ENCODE measurements around the gene PAQR5. TPM values are rescaled to one million over a fixed set of nuclear protein-coding genes. Genes with fewer than 3 reads are reported as not detected.
"Not testable (repeated sequence)": the region's sequence is repeated elsewhere in the genome, so short reads cannot be mapped to it uniquely, and the experiment has no call there.

The PAQR5 gene
- total RNA-seq, 1 donor from 2014 or later, result not detected

- not testable (repeated sequence) for H3K9me3 Mint-ChIP-seq; H3K27ac Mint-ChIP-seq; H3K36me3 Mint-ChIP-seq (ENCODE audit: low read depth); H3K4me3 Mint-ChIP-seq; H3K4me1 Mint-ChIP-seq (ENCODE audit: low read depth); H3K27me3 Mint-ChIP-seq (ENCODE audit: insufficient read depth); DNase-seq (ENCODE audit: low spot score)
- intact Hi-C loops (cut with micrococcal nuclease), result loop anchor here (5.0 kb wide), 1 partner anchor 262 kb away; no protein-coding TSS in a partner anchor
Measured at GRCh38 chr15:69384066-69384465, 85.4 kb downstream of the PAQR5 start.

- Mint-ChIP-seq H3K9me3 (no peaks in the 10 kb centered on the region), H3K27ac (no peak overlapping the region), H3K36me3 (ENCODE audit: low read depth) (no peaks in the 10 kb centered on the region), H3K4me3 (no peak overlapping the region), H3K4me1 (ENCODE audit: low read depth) (no peaks in the 10 kb centered on the region), H3K27me3 (ENCODE audit: insufficient read depth) (no peaks in the 10 kb centered on the region)
- no peak for DNase-seq (ENCODE audit: low spot score)
- intact Hi-C loops (cut with micrococcal nuclease), result loop anchor here (5.0 kb wide), 1 partner anchor 263 kb away; no protein-coding TSS in a partner anchor
Measured at GRCh38 chr15:69384626-69385598, 86.2 kb downstream of the PAQR5 start.

- no peaks in the 10 kb centered on the region for H3K4me1 Mint-ChIP-seq (ENCODE audit: low read depth)
- no peaks in the 10 kb centered on the region for H3K9me3 Mint-ChIP-seq
- H3K27ac Mint-ChIP-seq, result no peak overlapping the region
- H3K36me3 Mint-ChIP-seq (ENCODE audit: low read depth), result no peaks in the 10 kb centered on the region
- no peak overlapping the region for H3K4me3 Mint-ChIP-seq
- intact Hi-C loops (cut with micrococcal nuclease), result no loop called here
- DNase-seq (ENCODE audit: low spot score), result no peak
- no peaks in the 10 kb centered on the region for H3K27me3 Mint-ChIP-seq (ENCODE audit: insufficient read depth)
Measured at GRCh38 chr15:69385831-69386230, 87.1 kb downstream of the PAQR5 start.

- H3K27me3 Mint-ChIP-seq (ENCODE audit: insufficient read depth), result no peaks in the 10 kb centered on the region
Measured at GRCh38 chr15:69386284-69386683, 87.6 kb downstream of the PAQR5 start.

GRCh38 chr15:69388260-69388705 lies 89.6 kb downstream of the PAQR5 start:
- Mint-ChIP-seq H3K27me3 (ENCODE audit: insufficient read depth) (no peaks in the 10 kb centered on the region), H3K27ac (no peak overlapping the region), H3K9me3 (no peaks in the 10 kb centered on the region), H3K36me3 (ENCODE audit: low read depth) (no peaks in the 10 kb centered on the region), H3K4me3 (no peak overlapping the region), H3K4me1 (ENCODE audit: low read depth) (no peaks in the 10 kb centered on the region)
- intact Hi-C loops (cut with micrococcal nuclease), result no loop called here
- no peak for DNase-seq (ENCODE audit: low spot score)

More at GRCh38 chr15:69386284-69386683, 87.6 kb downstream of the PAQR5 start:
- intact Hi-C loops (cut with micrococcal nuclease), result no loop called here
- H3K36me3 Mint-ChIP-seq (ENCODE audit: low read depth), result no peaks in the 10 kb centered on the region
- no peak overlapping the region for H3K27ac Mint-ChIP-seq
- H3K9me3 Mint-ChIP-seq, result no peaks in the 10 kb centered on the region
- no peaks in the 10 kb centered on the region for H3K4me1 Mint-ChIP-seq (ENCODE audit: low read depth)
- no peak for DNase-seq (ENCODE audit: low spot score)
- H3K4me3 Mint-ChIP-seq, result no peak overlapping the region

- Mint-ChIP-seq H3K4me3 (no peak overlapping the region), H3K4me1 (ENCODE audit: low read depth) (peaks cover 1% of the 10 kb centered on the region), H3K9me3 (no peaks in the 10 kb centered on the region), H3K36me3 (ENCODE audit: low read depth) (no peaks in the 10 kb centered on the region), H3K27me3 (ENCODE audit: insufficient read depth) (peaks cover 4% of the 10 kb centered on the region), H3K27ac (no peak overlapping the region)
- no peak for DNase-seq (ENCODE audit: low spot score)
- intact Hi-C loops (cut with micrococcal nuclease), result no loop called here
Measured at GRCh38 chr15:69389426-69389825, 90.7 kb downstream of the PAQR5 start.

- no peak overlapping the region for H3K27ac Mint-ChIP-seq
- H3K27me3 Mint-ChIP-seq (ENCODE audit: insufficient read depth), result peaks cover 4% of the 10 kb centered on the region
- intact Hi-C loops (cut with micrococcal nuclease), result no loop called here
- H3K4me1 Mint-ChIP-seq (ENCODE audit: low read depth), result peaks cover 7% of the 10 kb centered on the region
- no peak overlapping the region for H3K4me3 Mint-ChIP-seq
- H3K9me3 Mint-ChIP-seq, result no peaks in the 10 kb centered on the region
- no peak for DNase-seq (ENCODE audit: low spot score)
- no peaks in the 10 kb centered on the region for H3K36me3 Mint-ChIP-seq (ENCODE audit: low read depth)
Measured at GRCh38 chr15:69390575-69390974, 91.9 kb downstream of the PAQR5 start.

GRCh38 chr15:69391046-69391757 lies 92.5 kb downstream of the PAQR5 start:
- no peak for DNase-seq (ENCODE audit: low spot score)
- intact Hi-C loops (cut with micrococcal nuclease), result no loop called here
- no peak overlapping the region for H3K4me3 Mint-ChIP-seq
- H3K36me3 Mint-ChIP-seq (ENCODE audit: low read depth), result no peaks in the 10 kb centered on the region
- peaks cover 4% of the 10 kb centered on the region for H3K27me3 Mint-ChIP-seq (ENCODE audit: insufficient read depth)
- H3K9me3 Mint-ChIP-seq, result no peaks in the 10 kb centered on the region
- H3K27ac Mint-ChIP-seq, result no peak overlapping the region
- peaks cover 7% of the 10 kb centered on the region for H3K4me1 Mint-ChIP-seq (ENCODE audit: low read depth)

- H3K27me3 Mint-ChIP-seq (ENCODE audit: insufficient read depth), result peaks cover 5% of the 10 kb centered on the region
- peaks cover 7% of the 10 kb centered on the region for H3K4me1 Mint-ChIP-seq (ENCODE audit: low read depth)
- no peak overlapping the region for H3K4me3 Mint-ChIP-seq
- no peaks in the 10 kb centered on the region for H3K36me3 Mint-ChIP-seq (ENCODE audit: low read depth)
- H3K27ac Mint-ChIP-seq, result no peak overlapping the region
- no peaks in the 10 kb centered on the region for H3K9me3 Mint-ChIP-seq
- intact Hi-C loops (cut with micrococcal nuclease), result no loop called here
- DNase-seq (ENCODE audit: low spot score), result no peak
Measured at GRCh38 chr15:69392352-69392751, 93.6 kb downstream of the PAQR5 start.

- Mint-ChIP-seq H3K27ac (no peak overlapping the region), H3K36me3 (ENCODE audit: low read depth) (no peaks in the 10 kb centered on the region), H3K4me3 (no peak overlapping the region), H3K27me3 (ENCODE audit: insufficient read depth) (peaks cover 7% of the 10 kb centered on the region), H3K4me1 (ENCODE audit: low read depth) (peaks cover 7% of the 10 kb centered on the region), H3K9me3 (no peaks in the 10 kb centered on the region)
- DNase-seq (ENCODE audit: low spot score), result no peak
- intact Hi-C loops (cut with micrococcal nuclease), result loop anchor here (1.0 kb wide), 1 partner anchor 335 kb away; no protein-coding TSS in a partner anchor
Measured at GRCh38 chr15:69393831-69394491, 95.2 kb downstream of the PAQR5 start.

- H3K36me3 Mint-ChIP-seq (ENCODE audit: low read depth), result no peaks in the 10 kb centered on the region
- intact Hi-C loops (cut with micrococcal nuclease), result loop anchor here (1.0 kb wide), 1 partner anchor 335 kb away; no protein-coding TSS in a partner anchor
- no peaks in the 10 kb centered on the region for H3K9me3 Mint-ChIP-seq
- H3K4me3 Mint-ChIP-seq, result no peak overlapping the region
- H3K27me3 Mint-ChIP-seq (ENCODE audit: insufficient read depth), result peaks cover 7% of the 10 kb centered on the region
- peak; percentile 68 for DNase-seq (ENCODE audit: low spot score)
- no peak overlapping the region for H3K27ac Mint-ChIP-seq
- peaks cover 7% of the 10 kb centered on the region for H3K4me1 Mint-ChIP-seq (ENCODE audit: low read depth)
Measured at GRCh38 chr15:69394556-69395282, 96.0 kb downstream of the PAQR5 start.

- peaks cover 8% of the 10 kb centered on the region for H3K27me3 Mint-ChIP-seq (ENCODE audit: insufficient read depth)
- no peak overlapping the region for H3K4me3 Mint-ChIP-seq
- H3K9me3 Mint-ChIP-seq, result no peaks in the 10 kb centered on the region
- peaks cover 8% of the 10 kb centered on the region for H3K4me1 Mint-ChIP-seq (ENCODE audit: low read depth)
- intact Hi-C loops (cut with micrococcal nuclease), result no loop called here
- DNase-seq (ENCODE audit: low spot score), result no peak
- H3K36me3 Mint-ChIP-seq (ENCODE audit: low read depth), result no peaks in the 10 kb centered on the region
- H3K27ac Mint-ChIP-seq, result no peak overlapping the region
Measured at GRCh38 chr15:69395460-69395859, 96.7 kb downstream of the PAQR5 start.

Data from activated T-helper 1 cell treated with anti-CD3 and anti-CD28 coated beads, Interleukin-12 subunit alpha, Interleukin-12 subunit beta, Interleukin-2, Interleukin-4 antibody, amounts not matched to agents 30 ng/mL and 10 ng/mL and 1 ng/mL, durations not matched to agents 14 hours and 24 hours and 36 hours (primary cell).